NCI-H2196 (cell line): Measurements from ENCODE around the gene RNF44.
"Not testable (repeated sequence)": the region's sequence is repeated elsewhere in the genome, so short reads cannot be mapped to it uniquely, and the experiment has no call there.

Experiments
- DNase-seq: peaks from one replicate; lab custom pipeline; 2025; ENCODE audit not compliant: unreplicated experiment; lab: John Stamatoyannopoulos, UW

RNF44 gene

GRCh38 chr5:176552332-176552869 lies 15.2 kb upstream of the RNF44 start:
- DNase-seq: no peak

- DNase-seq: not testable (repeated sequence)
Measured at GRCh38 chr5:176550937-176551336, 13.7 kb upstream of the RNF44 start.

- DNase-seq: no peak
Measured at GRCh38 chr5:176550275-176550831, 13.2 kb upstream of the RNF44 start.

GRCh38 chr5:176549871-176550270 lies 12.7 kb upstream of the RNF44 start:
- DNase-seq: no peak

GRCh38 chr5:176548967-176549444 lies 11.8 kb upstream of the RNF44 start, which contains the start of gene CDHR2:
CDHR2 (plus strand) TSS chr5:176549342; CDS start chr5:176565353, 16,011 bp downstream.
- no peak for DNase-seq

DNA sequence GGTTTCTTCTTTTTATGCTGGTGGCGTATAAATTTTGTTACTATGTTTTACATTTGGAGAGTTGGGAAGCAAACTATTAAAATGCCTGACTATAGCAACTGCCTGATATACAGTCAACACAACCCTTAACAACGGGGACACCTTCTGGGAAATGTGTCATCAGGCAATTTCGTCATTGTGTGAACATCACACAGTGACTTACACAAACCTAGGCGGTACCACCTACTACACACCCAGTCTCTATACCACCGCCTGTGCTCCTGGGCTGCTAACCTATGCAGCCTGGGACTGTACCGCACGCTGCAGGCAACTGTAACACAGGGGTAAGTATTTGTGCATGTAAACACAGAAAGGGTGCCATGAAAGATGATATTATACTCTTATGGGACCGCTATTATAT lies 10.6 kb upstream of the RNF44 start:
- no peak for DNase-seq

DNA sequence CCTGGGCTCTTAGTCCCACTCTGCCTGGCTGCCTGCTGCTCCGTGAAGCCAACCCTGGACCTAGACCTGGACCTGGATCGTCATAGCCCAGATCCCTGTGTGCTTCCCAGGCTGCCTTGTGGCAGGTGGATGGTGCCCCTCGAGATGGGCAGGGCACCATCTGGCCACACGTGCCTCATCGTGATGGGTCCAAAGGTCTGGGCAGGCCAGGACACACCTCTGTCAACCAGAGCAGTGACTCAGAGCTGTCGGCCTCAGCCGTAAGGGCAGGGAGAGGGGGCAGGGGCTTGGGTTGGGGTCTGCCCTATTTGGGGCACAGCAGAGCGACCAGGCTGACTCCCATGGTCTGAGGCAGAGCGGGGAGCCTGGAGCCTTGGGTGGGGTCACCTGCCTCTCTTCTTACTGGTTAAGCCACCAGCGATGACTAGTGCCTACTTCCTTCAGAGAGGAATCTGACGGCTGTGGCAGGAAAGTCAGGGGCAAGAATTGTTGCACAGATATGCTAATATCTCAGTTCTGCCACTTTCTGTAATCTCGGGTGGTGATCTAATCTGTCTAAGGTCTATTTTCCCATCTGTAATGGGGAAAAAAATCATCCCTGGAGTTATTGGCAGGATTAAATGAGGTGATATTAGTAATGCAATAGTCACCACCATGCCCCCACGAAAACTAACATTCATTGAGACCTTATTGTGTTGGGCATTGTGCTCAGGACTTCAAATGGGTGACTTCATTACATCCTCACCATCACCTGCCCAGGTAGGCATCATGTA lies 8.7 kb upstream of the RNF44 start:
- no peak for DNase-seq

- DNase-seq: no peak
Measured at GRCh38 chr5:176545388-176545736, 8.2 kb upstream of the RNF44 start.

- peak; percentile 70 for DNase-seq
Measured at GRCh38 chr5:176543428-176544182, 6.4 kb upstream of the RNF44 start.

DNA sequence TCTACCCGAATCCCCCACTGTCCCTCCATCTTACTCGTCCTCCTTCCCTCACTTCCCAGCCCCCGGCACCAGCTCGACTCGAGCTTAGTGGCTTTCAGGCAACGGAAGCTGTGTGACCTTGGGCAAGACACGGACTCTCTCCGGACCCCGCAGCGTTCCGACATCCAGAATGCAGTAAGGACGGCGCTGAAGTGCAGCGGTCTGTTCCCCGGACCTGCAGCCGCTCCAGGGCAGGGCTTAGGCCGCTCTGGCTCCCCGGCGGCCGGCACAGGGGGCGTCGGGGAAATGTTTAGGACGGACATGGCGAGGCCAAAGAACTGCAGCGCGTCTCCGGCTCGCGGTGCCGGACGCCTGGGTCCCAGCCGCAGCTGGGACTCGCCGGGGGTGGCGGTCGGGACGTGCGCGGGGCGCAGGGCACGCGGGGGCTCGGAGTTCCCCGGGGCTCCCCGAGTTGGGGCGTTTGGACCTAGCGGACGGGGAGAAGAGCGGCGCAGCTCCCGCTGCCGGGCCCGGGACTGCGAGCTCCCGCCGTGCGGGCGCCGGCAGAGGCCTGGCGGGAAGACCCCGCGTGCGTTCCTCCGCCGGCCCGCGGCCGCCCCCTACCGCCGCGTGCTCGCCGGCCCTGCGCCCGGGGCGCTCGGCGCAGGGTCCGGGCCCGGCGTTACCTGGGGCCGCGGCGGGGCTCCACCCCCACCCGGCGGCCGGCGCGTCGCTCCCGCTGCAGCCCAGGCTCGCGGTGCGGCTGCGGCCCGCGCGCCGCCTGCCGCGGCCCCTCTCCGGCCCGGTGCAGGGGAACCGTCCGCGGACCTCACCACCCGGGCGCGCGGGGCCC lies 5.6 kb upstream of the RNF44 start:
- peak; percentile 45 for DNase-seq

DNA sequence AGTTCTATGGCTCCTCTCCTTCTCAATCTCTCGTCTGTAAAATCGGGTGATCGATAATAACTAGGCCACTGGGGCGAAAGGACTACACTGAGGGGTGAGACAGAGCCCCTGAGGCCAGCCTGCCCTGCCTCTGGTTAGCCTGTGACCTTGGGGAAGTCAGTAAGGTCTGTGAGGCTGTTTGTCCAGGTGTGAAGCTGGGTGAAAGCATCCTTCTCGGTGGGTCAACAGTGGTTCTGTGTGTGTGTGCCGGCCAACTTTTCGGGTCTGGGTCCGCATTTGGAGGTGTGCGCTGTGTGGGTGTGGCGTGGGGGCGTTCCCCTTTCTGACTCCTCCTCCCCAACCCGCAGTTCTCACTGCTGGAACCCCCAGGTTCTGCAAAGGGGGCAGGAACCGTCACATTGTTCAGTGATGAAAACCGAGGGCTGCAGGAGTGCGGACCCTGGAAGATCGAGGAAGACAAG lies 5.0 kb upstream of the RNF44 start:
- DNase-seq: no peak

- DNase-seq: no peak
Measured at GRCh38 chr5:176541338-176542134, 4.3 kb upstream of the RNF44 start.

DNA sequence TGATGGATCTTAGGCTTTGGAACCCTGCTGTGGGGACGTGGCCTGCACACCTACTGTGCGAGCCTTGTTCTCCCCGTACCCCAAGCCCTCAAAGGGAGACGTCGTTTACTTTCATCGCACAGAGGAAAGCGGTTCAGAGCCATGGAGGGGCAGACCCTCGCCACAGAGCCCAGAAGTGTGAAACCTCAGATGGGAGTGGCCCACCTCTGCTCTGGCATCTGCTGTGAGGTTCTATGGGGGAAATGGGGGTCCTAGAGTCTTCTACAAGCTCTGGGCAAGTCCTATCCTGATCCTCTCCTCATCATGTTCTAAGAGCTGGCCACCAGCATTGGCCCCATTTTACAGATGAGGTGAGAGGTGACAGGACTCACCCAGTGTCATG lies 3.7 kb upstream of the RNF44 start:
- DNase-seq: no peak

- DNase-seq: no peak
Measured at GRCh38 chr5:176540476-176540899, 3.3 kb upstream of the RNF44 start.

DNA sequence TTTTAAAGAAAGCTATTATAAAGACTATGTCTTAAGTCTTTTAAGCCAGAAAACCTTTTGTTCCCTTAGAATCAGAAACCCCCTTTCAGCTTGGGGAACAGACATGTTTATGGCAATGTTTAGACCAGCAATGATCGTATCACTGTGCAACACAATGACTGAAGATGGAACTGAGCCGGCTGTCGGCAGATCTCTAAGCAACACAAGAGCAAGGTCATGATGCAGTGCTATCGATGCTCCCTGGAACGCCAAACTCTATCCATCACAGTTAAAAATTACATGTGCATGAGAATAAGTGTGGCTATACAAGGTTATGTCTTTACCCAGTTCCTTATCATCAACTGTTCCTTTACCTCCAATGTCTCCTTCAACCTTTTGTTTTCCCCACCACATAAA lies 1.8 kb upstream of the RNF44 start:
- DNase-seq: peak; percentile 12

DNA sequence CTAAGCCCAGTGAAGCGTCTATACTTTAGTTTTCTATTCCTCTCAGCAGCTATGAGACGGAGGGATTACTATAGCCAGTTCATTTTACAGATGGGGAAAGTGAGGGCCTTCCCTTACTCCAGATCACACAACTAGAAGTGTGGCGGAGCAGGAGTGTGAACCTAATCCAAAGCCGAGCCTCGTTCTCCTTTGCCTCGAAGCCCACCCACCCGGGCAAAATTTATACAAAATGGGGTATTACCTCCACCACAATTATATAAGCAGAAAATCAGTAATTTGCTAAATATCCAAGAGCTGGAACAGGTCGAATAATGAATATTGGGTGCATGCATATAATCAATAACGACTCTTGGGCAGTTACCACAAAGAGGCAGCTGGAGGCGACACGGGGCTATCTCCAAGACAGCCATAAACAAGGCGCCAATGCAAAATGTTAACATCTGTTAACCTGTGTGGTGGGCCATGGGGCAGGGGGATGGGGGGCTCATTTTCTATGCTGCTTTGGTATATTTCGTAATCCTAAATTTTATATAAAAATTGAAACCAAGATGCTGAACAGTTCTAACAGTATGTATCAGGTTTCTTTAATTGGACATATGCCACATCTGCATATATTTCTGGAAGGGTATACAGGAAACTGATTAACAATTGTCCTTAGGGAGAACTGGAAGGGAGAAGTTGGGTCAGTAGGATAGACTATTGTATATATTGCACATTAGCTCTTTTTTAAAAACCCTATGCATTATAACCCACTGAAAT lies 1.2 kb upstream of the RNF44 start:
- DNase-seq: no peak

GRCh38 chr5:176537554-176538229 lies 490 bp upstream of the RNF44 start:
- peak; percentile 99 for DNase-seq

GRCh38 chr5:176536132-176536901 lies 885 bp downstream of the RNF44 start:
- peak; percentile 71 for DNase-seq
